OCI-LY3 (cell line): ENCODE results near the gene IPCEF1.

Experiments used
- H2AFZ ChIP-seq: fragments of 200-600, 300-600 bp; shearing (Covaris generic); 2 replicates; pipeline ENCODE4 v1.6.0; 2014; ENCODE audit warnings: antibody characterized with exemption, low read depth, low read length
- H3K27ac ChIP-seq: fragments of 200-600, 300-600 bp; sonication (generic); 2 replicates; pipeline ENCODE4 v1.5.1; 2014; ENCODE audit warnings: mild to moderate bottlenecking, low read length, moderate library complexity, mixed read lengths
- H3K27me3 ChIP-seq: fragments of 200-600, 300-600 bp; sonication (generic); 2 replicates; pipeline ENCODE4 v1.6.1; 2014; ENCODE audit warnings: low read depth, low read length, mixed read lengths
- H3K36me3 ChIP-seq: fragments of 200-600, 300-600 bp; sonication (generic); replicated peaks from 2 replicates; pipeline ENCODE3; 2014; ENCODE audit warnings: low read depth, low read length, mixed read lengths
- H3K4me1 ChIP-seq: fragments of 300-600, 200-600 bp; sonication (generic); 2 replicates; pipeline ENCODE4 v1.6.1; 2014; ENCODE audit warnings: low read length, mixed read lengths
- H3K4me2 ChIP-seq: fragments of 200-600, 300-600 bp; sonication (generic); 2 replicates; pipeline ENCODE4 v1.6.1; 2014; ENCODE audit warnings: low read length, mixed read lengths
- H3K4me3 ChIP-seq: fragments of 300-600, 200-600 bp; sonication (generic); 2 replicates; pipeline ENCODE4 v1.5.1; 2014; ENCODE audit warnings: antibody characterized with exemption, mild to moderate bottlenecking, low read length, moderate library complexity
- H3K79me2 ChIP-seq: fragments of 300-600, 200-600 bp; shearing (Covaris generic); 2 replicates; pipeline ENCODE4 v1.6.1; 2014; ENCODE audit warnings: mild to moderate bottlenecking, low read length, mixed read lengths
- H3K9ac ChIP-seq: fragments of 300-600, 200-600 bp; shearing (Covaris generic); 2 replicates; pipeline ENCODE4 v1.6.0; 2014; ENCODE audit warnings: mild to moderate bottlenecking, low read length, moderate library complexity
- H3K9me3 ChIP-seq: fragments of 200-600, 300-600 bp; shearing (Covaris generic); 2 replicates; pipeline ENCODE4 v1.6.1; 2014; ENCODE audit warnings: low read length, mixed read lengths; ENCODE audit not compliant: insufficient read depth
- H4K20me1 ChIP-seq: fragments of 200-600, 300-600 bp; sonication (generic); 2 replicates; pipeline ENCODE4 v1.6.1; 2016; ENCODE audit warnings: low read length, mixed read lengths; ENCODE audit not compliant: insufficient read depth
- CTCF ChIP-seq: fragments of 200-600, 300-600 bp; sonication (generic); IDR thresholded peaks from 2 replicates; pipeline ENCODE4 v1.5.1; 2014; ENCODE audit warnings: antibody characterized with exemption, low read length, low read depth
- EZH2phosphoT487 ChIP-seq: fragments of 200-600 bp; shearing (Covaris generic); IDR thresholded peaks from 2 replicates; pipeline ENCODE4 v1.6.1; 2018; ENCODE audit warnings: antibody characterized with exemption, mixed run types, low read depth

Gene IPCEF1

GRCh38 chr6:154258064-154258757 lies 98.4 kb downstream of the IPCEF1 start:
- Histone ChIP-seq H3K36me3 (no peaks in the 10 kb centered on the region), H4K20me1 (no peaks in the 10 kb centered on the region), H3K4me1 (no peaks in the 10 kb centered on the region), H3K79me2 (no peaks in the 10 kb centered on the region), H3K27me3 (0 out of 2 replicates have a peak, but pooled peaks cover 5% of the 10 kb centered on the region), H2AFZ (no peak overlapping the region), H3K27ac (no peak overlapping the region), H3K4me3 (no peak overlapping the region), H3K9me3 (no peaks in the 10 kb centered on the region), H3K9ac (no peak overlapping the region), H3K4me2 (no peak overlapping the region)
- TF ChIP-seq EZH2phosphoT487 (no peak), CTCF (no peak)

DNA sequence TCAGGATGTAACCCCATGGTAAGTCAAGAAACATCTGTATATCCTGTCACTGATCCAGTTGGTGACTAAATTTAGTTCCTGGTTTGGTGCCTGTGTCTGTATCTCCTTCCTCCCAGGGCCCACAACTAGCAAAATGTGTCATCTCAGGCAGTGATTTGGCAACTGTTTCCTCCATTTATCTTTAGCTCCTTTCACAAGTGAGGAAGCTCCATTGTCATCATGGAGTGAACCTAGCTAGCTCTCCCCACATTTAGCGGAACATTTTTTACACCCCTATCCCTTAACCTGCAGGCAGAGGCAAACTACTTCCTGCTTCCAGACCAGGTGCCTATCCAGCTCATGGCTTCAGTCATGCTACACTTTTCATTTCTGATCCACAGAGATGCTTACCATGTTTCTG lies 99.5 kb downstream of the IPCEF1 start:
- Histone ChIP-seq H3K4me2 (no peak overlapping the region), H3K79me2 (no peaks in the 10 kb centered on the region), H3K9ac (no peak overlapping the region), H3K4me3 (no peak overlapping the region), H3K27me3 (peaks cover 6% of the 10 kb centered on the region; the same call in 1 of the 2 replicates), H4K20me1 (no peaks in the 10 kb centered on the region), H3K27ac (no peak overlapping the region), H3K36me3 (no peaks in the 10 kb centered on the region), H2AFZ (no peak overlapping the region), H3K9me3 (no peaks in the 10 kb centered on the region), H3K4me1 (no peaks in the 10 kb centered on the region)
- TF ChIP-seq EZH2phosphoT487: no peak
- TF ChIP-seq CTCF: no peak

DNA sequence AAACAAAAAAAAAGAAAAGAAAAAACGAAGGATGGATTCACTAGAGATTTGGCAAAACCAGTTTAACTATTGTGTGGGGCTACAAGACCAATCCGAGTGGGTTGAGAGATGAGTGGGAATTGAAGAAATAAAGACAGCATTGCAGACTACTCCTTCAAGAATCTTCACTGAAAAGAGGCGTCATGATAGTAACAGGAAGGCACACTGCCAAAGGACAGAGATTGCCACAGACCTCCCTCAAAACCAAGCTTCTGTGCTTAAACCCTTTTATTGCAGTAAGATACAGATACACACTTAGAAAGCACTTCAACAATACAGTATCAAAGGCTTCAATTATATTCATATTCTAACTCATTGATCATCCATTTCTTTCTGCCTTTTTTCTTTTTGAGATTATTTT lies 103.9 kb downstream of the IPCEF1 start:
- TF ChIP-seq EZH2phosphoT487 (no peak), CTCF (no peak)
- H3K4me3 ChIP-seq: no peak overlapping the region
- no peak overlapping the region for H3K9ac ChIP-seq
- H4K20me1 ChIP-seq: no peaks in the 10 kb centered on the region
- peaks cover 21% of the 10 kb centered on the region for H3K4me1 ChIP-seq
- H3K27me3 ChIP-seq: peaks cover 31% of the 10 kb centered on the region
- H3K4me2 ChIP-seq: no peak overlapping the region
- no peak overlapping the region for H3K27ac ChIP-seq
- no peak overlapping the region for H2AFZ ChIP-seq
- no peaks in the 10 kb centered on the region for H3K36me3 ChIP-seq
- H3K79me2 ChIP-seq: no peaks in the 10 kb centered on the region
- no peaks in the 10 kb centered on the region for H3K9me3 ChIP-seq

DNA sequence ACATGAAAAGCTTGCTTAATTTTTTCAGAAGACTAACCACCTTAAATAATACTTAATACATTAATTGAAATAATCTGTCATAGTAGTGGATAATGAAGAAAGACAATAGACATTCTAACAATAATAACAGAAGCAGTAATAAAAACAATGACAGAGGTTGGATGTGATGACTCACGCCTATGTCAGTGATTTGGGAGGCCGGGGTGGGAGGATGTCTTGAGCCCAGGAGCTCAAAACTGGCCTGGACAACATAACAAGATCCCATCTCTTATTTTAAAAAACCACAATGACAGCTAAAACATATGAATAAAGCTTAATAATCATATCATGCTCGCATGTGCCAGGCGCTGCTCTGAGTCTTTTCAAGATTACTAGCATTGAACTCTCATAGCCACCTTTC lies 105.5 kb downstream of the IPCEF1 start:
- Histone ChIP-seq H3K9me3 (no peaks in the 10 kb centered on the region), H3K4me3 (no peak overlapping the region), H3K27me3 (peaks cover 44% of the 10 kb centered on the region), H4K20me1 (no peaks in the 10 kb centered on the region), H3K9ac (no peak overlapping the region), H3K4me1 (peaks cover 27% of the 10 kb centered on the region), H3K36me3 (no peaks in the 10 kb centered on the region), H3K4me2 (no peak overlapping the region), H2AFZ (no peak overlapping the region), H3K27ac (no peak overlapping the region), H3K79me2 (no peaks in the 10 kb centered on the region)
- no peak for TF ChIP-seq EZH2phosphoT487
- no peak for TF ChIP-seq CTCF
